ENCODE measurements around the gene ELMO1.
"Not testable (repeated sequence)": the region's sequence is repeated elsewhere in the genome, so short reads cannot be mapped to it uniquely, and the experiment has no call there.

The ELMO1 gene

DNA sequence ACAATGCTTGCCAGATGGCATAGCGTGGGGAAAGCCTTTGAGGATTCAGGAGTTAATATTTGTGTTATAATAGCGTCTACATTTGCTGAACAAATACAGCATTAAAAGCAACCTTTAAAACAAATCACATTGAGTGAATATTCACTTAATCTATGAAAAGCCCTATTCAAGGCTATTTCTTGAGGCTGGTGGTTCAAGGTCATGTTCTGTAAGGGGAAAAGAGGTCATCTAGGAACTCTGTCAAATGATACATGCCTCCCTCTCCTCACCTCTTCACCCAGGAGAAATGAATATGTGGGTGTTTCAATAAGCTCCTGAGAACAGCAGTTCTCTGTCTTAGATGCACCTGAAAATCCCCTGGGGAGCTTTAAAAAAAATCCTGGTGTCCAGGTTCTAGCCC, 303.0 kb downstream of the ELMO1 start:
- ChIA-PET CTCF (interaction anchor here (0.9 to 2.3 kb wide), 7 partner anchors 11 to 177 kb away, joined by 3 to 11 read pairs (median 3); no protein-coding TSS in a partner anchor), POLR2A (no interaction called here)
- TF ChIP-seq, protein P1, sequence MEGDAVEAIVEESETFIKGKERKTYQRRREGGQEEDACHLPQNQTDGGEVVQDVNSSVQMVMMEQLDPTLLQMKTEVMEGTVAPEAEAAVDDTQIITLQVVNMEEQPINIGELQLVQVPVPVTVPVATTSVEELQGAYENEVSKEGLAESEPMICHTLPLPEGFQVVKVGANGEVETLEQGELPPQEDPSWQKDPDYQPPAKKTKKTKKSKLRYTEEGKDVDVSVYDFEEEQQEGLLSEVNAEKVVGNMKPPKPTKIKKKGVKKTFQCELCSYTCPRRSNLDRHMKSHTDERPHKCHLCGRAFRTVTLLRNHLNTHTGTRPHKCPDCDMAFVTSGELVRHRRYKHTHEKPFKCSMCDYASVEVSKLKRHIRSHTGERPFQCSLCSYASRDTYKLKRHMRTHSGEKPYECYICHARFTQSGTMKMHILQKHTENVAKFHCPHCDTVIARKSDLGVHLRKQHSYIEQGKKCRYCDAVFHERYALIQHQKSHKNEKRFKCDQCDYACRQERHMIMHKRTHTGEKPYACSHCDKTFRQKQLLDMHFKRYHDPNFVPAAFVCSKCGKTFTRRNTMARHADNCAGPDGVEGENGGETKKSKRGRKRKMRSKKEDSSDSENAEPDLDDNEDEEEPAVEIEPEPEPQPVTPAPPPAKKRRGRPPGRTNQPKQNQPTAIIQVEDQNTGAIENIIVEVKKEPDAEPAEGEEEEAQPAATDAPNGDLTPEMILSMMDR (IDR thresholded peaks at IDR 0.05; ENCODE audit: control extremely low read depth, extremely low read depth, low read depth, missing control alignments), result no peak
- no peak for DNase-seq (ENCODE audit: extremely low spot score)

- ChIA-PET CTCF (interaction anchor here (1.0 to 2.3 kb wide), 7 partner anchors 9 to 703 kb away, joined by 3 to 11 read pairs (median 4); no protein-coding TSS in a partner anchor), POLR2A (no interaction called here)
- no peak for DNase-seq (ENCODE audit: extremely low spot score)
- TF ChIP-seq, protein P1 (IDR thresholded peaks at IDR 0.05; ENCODE audit: control extremely low read depth, extremely low read depth, low read depth, missing control alignments), result no peak
Observed at GRCh38 chr7:37144423-37144822, 304.2 kb downstream of the ELMO1 start.

GRCh38 chr7:37142958-37143357, 305.7 kb downstream of the ELMO1 start:
- POLR2A ChIA-PET, result no interaction called here
- CTCF ChIA-PET, result no interaction called here
- no peak for DNase-seq (ENCODE audit: extremely low spot score)
- TF ChIP-seq, protein P1 (IDR thresholded peaks at IDR 0.05; ENCODE audit: control extremely low read depth, extremely low read depth, low read depth, missing control alignments), result no peak

DNA sequence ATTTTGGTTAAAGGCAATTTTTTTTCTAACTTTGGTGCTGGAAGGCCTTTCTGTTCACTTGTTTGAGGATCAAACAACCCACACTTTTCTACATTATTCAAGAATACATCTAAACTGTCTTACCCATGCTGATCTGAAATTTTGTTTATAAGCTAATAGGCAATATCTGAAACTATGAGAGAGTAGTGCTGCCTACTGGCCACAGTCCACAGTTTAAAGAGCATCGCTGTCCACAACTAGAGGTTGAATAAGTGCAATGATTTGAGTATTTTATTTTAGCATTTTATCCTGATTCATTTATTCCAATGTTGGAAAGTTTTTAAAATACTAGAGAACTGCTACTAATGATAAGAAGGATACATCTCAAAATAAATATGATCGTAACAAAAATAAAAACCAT, 306.9 kb downstream of the ELMO1 start:
- ChIA-PET CTCF (interaction anchor here (1.0 kb wide), 1 partner anchor 15 kb away, joined by 3 read pairs; no protein-coding TSS in a partner anchor), POLR2A (no interaction called here)
- TF ChIP-seq, protein P1 (IDR thresholded peaks at IDR 0.05; ENCODE audit: control extremely low read depth, extremely low read depth, low read depth, missing control alignments), result no peak
- no peak for DNase-seq (ENCODE audit: extremely low spot score)

GRCh38 chr7:37133902-37134301, 314.8 kb downstream of the ELMO1 start:
- CTCF ChIA-PET, result interaction anchor here (0.8 to 2.7 kb wide), 2 partner anchors 11 to 148 kb away, joined by 3 to 6 read pairs; no protein-coding TSS in a partner anchor
- POLR2A ChIA-PET; DNase-seq (ENCODE audit: extremely low spot score): not testable (repeated sequence)

DNA sequence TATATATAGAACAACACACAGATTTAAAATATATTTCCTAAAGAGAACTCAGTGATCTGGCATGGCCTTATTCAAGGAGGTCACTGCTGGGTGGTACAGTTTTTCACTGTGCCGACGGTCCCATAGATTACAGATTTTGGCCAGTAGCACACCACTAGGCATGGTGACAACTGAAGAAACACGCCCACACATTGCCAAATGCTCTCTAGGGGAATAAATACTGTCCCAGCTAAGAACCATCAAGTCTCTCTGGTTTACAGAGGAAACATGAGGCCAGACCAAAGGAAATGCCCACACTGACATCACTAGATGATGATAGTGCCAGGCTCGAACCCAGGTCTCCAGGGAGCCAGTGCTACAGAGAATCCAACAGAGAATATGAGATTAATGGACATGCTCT, 316.8 kb downstream of the ELMO1 start:
- DNase-seq (ENCODE audit: extremely low spot score), result no peak
- ChIA-PET POLR2A (no interaction called here), CTCF (no interaction called here)
- TF ChIP-seq, protein P1 (IDR thresholded peaks at IDR 0.05; ENCODE audit: control extremely low read depth, extremely low read depth, low read depth, missing control alignments), result no peak

- ChIA-PET CTCF (no interaction called here), POLR2A (no interaction called here)
- TF ChIP-seq, protein P1 (IDR thresholded peaks at IDR 0.05; ENCODE audit: control extremely low read depth, extremely low read depth, low read depth, missing control alignments), result no peak
- no peak for DNase-seq (ENCODE audit: extremely low spot score)
Observed at GRCh38 chr7:37129035-37129425, 319.6 kb downstream of the ELMO1 start.
